Ramos (cell line): Measurements from ENCODE around the gene OTOF.

Source experiments
- in situ Hi-C: fragments of 300-500 bp; cut with MboI; formaldehyde crosslinking; loops from one replicate; pipeline ENCODE4 v1.14.3; 2022; ENCODE audit warnings: low sequenced_read_pairs; ENCODE audit not compliant: unreplicated experiment

OTOF gene

DNA sequence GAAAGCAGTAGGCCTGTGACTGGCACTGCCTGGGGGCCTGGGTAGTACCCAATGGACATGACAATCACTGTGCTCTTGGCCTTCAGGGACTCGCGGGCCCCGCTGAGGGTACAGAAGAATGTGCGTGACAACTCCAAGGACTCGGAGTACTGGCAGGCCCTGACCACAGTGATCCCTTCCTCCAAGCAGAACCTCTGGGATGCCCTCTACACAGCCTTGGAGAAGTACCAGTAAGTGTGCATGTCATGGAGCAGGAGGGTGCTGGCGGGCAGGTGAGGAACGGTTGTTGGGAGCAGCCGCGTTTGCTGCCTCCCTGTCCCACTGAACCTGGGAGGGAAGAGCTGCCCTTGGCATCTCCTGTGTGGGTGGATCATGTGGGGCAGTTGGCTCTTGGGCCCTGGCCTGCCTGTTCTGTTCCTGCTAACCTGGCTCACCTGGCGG, 23.3 kb downstream of the OTOF start:
- in situ Hi-C loops = no loop called here

DNA sequence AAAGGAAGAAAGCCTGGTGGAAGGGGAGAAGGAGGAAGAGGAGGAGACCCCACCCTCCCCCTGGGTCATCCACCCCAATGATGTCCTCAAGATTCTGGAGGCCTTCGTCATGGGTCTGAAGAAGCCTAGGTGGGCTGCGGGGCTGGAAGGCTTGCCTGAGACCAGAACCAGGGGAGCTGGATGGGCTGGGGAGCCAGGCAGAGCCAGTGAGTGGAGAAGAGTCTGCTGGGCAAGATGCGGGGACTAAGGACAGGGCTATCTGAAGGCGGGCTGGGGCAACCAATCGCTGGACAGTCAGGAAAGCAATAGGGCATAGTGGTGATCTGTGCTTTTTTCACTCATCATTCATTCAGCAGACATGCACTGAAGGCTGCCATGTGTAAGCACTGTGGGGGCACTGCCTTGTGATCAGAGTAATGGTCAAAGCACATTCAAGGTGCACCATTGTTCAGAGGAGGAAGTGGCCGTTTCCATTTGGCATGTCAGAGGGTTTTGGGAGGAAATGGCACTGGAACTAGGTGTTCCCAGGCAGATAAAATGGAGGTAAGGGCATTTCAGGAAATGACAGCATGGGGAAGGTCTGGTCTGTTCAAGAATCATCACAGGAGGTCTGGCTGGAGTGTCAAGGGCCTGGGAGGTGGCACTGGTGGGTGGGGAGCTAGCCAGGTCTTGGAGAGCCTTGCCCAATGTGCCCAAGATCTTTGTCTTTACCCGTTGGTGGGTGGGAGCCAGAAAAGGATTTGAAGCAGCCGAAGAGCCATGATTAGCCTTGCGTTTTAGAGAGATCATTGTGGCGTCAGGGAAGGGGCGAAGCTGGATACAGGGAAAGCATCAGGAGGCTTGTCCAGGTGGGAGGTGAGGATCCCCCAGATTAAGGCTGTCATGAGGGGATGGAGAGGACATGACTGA, 24.2 kb downstream of the OTOF start:
- in situ Hi-C loops = no loop called here

DNA sequence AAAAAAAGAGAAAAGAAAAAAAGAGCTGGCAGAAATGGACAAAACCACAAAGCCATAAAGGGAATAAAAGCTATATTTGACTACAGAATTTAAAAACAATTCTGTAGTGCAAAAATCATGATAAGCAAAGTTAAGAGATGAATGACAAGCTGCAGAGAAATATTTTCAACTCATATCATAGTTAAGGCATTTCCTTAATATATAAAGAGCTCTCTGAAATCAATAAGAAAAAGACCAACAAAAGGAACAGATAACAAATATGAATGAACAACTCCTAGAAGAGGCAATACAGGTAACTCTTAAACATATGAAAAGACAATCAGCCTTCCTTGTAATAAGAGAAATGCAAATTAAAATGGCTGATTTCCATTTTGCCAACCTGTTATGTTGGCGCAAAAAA, 26.2 kb downstream of the OTOF start:
- in situ Hi-C loops = no loop called here

DNA sequence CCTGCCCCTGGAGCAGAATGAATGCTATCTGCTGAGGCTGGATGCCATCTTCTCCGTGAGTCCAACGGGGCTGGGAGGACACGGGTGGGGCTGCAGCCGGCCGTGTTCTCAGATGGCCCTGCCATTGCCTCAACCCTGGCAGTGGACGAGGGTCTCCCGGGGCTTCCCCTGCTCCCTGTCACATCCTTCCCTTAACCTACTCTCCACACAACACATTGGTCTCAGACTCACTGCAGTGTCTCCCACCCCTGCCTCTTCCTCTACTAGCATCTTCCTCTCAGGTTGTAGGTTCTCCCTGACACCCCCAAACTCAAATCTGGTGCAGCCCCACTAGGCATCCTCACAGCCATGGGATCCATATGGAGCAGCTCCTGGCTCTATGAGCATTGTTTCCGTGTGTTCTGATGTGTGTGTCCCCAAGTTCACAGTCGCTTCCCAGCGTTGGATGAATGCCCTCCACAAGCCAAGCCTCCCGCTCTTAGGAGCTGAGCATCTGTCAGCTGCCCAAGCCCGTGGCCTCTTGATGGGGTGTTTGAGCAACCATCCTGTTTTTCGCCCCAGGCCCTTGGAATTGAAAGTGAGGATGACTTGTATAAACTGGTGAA, 27.8 kb downstream of the OTOF start:
- in situ Hi-C loops = no loop called here

DNA sequence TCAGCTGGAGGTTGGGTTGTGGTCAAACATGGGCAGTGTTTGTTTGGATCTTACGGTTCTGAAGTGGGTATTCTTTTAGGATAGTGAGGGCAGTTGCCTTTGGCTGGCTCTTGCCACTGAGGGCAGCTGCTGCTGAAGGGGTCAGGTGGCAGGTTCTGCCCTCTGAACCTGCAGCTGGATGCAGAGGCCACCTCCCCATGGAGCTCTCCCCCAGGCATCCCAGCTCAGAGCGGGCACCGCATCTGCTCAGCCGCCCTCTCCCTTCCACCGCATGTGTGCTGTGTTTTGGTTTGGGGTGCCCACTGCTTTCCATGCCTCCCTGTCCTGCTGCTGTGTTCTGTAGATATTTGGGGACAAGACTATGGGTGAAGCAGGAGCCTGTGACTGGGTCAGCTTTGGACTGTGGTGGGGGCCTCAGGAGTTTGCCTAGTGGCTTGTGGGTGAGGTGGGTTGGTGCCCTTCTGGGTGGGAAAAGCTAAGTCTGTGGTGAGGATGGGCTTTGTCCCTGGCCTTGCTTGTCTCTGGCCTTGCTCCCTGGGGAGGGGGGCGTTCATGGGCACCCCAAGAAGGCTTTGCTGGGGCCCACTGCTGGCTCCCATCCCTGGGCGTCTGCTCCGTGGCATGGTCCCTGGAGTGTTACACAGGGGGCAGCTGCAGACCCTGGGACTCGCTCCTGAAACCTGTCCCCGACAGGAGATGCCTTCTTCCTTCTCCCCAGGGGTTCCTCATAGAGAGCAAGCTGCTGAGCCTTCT, 28.5 kb downstream of the OTOF start:
- in situ Hi-C loops = no loop called here

DNA sequence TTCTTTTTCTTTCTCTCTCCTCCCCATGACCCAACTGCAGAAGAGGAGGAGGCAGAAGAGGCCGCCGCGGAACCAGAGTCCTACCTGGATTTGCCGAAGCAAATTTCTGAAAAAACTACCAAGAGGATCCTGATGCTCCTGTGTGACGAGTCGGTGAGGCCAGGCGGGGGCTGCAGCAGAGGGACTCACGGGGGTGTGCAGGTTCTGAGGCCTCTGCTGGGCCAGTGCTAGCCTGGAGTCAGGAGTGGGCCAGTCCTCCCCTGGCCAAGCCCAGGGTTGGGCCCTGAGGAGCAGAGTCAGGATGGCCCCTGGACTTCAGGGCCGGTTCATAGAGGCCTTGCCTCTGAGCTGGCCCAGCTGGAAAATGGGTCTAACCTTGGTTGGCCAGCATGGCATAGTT, 29.3 kb downstream of the OTOF start:
- in situ Hi-C loops = no loop called here

DNA sequence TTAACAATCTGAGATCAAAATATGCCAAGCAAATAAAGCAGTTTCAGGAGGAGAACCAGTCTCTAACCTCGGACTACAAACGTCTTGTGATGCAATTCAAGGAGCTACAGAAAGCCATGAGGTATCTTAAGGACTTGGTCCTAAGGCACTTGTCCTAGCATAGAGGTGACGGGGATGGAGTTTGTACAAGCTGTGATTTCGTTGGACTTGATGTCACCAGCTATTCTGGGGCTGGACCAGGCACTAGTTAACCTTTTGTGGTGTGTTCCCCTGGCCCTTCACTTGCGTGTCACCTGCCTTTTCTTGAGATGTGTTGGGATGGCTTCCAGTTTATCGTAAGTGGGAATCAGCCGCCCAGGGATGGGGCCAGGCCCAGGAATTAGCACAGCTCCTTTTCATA, 33.7 kb downstream of the OTOF start:
- in situ Hi-C loops = no loop called here

DNA sequence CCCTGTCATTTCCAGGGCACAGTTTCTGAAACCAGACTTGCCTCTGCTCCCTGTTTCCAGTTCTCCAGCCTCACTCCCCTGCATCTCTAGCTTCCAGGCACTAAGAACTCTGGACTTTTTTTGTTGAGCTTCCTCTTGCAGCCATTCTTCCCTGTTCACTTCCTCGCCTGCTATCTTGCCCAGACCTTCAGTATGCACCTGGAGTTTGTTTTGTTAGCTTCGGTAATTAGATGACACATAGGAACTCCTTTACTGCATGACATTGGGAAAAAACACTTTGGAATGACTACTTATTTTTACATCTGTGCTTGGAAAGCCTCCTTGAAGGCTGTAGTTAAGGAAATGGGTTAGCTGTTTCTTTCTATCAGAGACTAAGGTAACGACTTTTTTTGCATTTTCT, 35.2 kb downstream of the OTOF start:
- in situ Hi-C loops = no loop called here

DNA sequence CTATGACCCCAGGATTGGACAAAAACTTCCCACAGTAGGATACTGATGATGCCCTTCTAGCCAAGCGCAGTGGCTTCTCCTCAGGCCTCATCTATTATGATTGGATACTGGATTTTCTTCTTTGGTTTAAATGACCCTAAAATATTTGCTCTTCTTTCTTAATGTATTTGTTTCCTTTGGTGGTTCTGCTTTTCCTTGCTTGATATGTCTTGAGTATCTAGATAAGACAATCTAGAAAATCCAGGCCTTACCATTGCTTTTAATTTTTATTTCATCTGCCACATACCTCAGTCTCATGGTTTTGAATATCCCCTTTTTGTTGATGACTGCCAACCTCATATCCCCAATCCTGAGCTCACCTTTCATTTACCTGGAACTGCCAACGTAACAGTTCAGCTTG, 35.6 kb downstream of the OTOF start:
- in situ Hi-C loops = no loop called here

DNA sequence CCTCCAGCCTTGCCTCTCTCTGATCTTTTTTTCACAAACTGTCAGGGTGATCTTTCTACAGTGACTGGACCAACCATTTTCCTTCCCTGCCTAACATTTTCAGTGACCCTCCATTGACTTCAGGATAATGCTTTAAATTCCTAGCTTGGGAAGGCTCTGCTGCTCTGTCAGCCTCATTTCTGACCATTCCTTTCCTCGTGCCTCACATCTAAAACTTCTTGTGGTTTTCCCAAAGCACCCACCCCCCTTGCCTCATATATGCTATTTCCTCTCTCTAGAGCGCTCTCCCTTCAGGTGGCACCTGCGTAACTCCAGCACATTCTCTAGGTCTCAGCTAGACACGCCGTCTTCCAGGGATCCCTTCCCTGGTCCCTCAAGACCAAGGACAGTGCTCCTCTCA, 39.0 kb downstream of the OTOF start:
- in situ Hi-C loops = no loop called here

DNA sequence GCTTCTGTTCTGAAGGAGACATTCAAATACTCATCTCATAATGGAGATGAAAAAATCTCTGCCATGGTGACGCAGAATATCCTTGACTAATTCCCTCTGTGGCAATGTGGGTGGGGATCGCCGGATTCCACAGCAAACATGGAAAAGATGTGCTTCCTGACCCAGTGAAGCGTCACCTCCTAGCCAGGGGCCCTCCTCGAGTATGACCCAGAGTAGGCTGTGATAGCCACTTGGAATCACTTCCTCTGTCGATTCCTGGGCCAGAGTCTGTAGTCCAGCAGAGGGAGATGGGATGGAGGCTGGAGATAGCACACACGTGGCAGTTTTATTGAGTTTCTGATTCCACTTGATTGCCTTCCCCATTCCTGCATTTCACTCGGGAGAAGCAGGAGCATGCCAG, 39.4 kb downstream of the OTOF start:
- in situ Hi-C loops = no loop called here

DNA sequence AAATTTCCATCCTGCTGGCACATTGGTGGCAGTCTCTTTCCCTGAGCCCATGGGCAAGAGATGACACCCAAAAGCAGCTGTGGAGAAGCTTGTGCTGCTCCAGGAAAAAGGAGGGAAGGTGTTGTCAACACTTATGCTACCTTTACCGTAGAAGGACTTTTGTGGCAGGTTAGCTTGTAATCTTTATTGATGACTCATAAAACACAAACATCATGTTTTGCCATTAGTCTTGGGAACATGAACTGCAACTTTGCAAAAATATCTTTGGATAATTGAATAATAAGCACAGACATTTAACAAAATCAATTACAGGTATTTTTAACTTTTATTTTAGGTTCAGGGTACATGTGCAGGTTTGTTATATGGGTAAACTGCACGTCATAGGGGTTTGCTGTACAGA, 42.8 kb downstream of the OTOF start:
- in situ Hi-C loops = no loop called here

DNA sequence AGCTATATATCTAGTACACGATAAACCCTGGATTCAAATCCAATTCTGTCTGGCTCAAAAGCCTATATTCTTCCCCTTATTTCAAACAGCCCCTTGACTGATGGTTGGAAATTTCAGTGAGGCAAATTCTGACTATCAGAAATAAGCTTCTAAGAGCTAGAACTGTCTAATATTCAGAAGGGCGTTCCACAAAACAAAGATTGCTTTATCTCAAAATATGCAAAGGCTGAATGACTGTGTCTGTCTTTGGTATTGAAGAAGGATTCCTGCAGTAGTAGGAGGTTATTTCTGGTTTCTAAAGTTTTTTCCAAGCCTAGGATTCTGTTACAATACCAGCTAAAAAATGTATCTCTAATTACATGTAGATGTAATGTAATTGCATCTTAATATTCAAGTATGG, 45.1 kb downstream of the OTOF start:
- in situ Hi-C loops = no loop called here

DNA sequence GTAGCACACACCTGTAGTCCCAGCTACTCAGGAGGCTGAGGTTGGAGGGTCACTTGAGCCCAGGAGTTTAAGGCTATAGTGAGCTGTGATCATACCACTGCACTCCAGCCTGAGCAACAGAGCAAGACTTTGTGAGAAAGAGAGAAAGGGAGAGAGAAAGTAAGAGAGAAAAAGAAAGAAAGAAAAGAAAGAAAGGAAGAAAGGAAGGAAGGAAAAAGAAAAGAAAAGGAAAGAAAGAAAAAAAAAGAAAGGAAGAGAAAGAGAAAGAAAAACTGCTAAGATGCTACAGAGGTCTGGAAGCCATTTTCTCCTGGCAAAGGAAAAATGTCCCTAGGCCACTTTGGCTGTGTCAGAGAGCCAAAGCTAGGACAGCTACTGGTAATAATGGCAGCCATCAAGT, 45.6 kb downstream of the OTOF start:
- in situ Hi-C loops = no loop called here

DNA sequence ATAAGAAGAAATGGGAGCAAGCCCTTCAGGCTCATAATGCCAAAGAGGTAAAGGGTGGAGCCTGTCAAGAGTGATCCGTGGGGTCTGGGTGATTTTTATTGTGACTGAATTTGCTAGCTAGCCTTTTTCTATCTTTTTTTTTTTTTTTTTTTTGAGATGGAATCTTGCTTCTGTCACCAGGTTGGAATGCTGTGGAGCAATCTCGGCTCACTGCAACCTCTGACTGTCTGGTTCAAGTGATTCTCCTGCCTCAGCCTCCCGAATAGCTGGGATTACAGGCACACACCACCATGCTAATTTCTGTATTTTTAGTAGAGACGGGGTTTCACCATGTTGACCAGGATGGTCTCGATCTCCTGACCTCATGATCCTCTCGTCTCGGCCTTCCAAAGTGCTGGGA, 47.1 kb downstream of the OTOF start:
- in situ Hi-C loops = no loop called here

DNA sequence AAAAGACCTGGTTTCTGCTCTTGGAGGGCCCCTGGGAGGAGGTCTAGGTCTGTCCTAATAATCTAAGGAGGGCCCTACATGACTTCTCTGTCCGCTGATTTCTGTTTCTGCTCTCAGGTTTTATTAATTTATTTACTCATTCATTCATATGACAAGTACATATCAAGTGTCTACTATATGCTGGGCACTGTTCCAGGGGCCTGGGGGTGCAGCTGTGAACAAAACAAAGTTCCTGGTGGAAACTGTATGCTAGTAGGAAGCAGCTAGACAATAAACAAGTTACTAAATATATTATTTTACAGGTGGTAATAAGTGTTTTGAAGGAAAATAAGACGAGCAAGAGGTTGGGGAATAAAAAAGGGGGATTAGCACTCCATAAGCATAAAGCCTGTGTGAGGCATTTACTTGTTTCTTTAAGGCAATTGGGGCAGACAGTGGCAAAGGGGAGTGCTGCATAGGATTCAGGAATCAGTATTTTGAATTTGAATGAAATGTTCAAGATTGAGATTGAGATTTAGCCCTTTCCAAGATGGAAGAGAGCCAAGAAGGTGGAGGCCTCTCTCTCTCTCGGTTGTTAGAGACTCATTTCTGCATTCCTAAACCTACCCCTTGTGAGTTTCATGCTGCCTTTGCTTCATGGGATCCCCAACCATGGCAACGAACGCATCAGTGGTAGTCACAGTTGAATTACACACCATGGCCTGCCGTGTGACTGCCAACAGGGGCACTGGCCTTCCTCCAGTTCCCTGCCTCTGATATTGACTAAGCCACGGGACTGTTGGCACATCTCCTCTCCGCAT, 47.9 kb downstream of the OTOF start:
- in situ Hi-C loops = no loop called here

DNA sequence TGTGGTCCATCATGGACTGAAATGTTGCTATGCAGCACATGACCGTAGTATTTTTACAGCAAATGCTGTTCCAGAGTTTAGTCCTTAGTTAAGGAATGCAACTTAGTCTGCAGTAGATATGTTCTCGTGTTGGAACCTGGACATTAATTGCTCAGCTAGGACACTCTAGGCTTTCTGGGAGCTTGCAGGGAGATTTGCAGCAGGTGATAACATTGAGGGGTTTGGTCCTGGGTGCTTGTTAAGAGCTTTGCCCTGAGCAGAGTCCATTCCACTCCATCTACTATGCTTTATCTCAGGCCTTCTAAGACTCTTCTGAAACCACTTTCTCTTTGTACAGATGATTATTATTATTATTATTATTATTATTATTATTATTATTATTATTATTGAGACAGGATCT, 49.1 kb downstream of the OTOF start:
- in situ Hi-C loops = no loop called here

DNA sequence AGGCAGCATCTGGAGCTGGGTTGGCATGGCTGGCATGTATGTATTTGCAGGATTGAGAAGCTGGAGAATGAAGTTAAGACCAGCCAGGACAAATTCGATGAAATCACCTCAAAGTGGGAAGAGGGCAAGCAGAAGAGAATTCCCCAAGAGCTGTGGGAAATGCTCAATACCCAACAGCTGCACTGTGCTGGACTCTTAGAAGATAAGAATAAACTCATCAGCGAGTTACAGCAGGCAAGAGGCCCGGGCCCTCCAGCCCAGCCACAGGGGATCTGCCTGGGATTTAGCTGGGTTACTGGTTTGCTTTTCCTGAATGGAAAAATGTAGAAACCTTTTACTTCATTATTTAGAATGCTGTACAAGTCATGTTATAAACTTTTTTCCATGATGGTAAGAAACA, 53.7 kb downstream of the OTOF start:
- in situ Hi-C loops = no loop called here

DNA sequence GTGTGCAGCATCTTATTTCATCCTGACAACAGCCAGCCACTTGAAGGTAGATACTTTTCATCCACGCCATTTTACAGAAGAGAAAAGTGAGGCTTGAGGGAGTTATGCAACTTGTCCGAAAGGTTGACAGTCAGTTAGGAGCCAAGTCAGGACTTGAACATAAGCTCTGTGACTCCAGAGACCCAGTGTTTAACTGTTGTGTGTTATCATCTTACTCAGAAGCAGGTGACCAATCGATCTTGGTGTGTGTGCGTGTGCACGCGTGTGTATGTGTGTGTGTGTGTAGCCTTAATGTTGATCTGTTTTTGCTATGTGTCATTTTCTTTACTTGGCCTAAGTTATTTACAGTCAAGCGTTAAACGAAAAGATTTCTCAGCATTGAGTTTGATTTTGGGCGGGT, 54.2 kb downstream of the OTOF start:
- in situ Hi-C loops = no loop called here

DNA sequence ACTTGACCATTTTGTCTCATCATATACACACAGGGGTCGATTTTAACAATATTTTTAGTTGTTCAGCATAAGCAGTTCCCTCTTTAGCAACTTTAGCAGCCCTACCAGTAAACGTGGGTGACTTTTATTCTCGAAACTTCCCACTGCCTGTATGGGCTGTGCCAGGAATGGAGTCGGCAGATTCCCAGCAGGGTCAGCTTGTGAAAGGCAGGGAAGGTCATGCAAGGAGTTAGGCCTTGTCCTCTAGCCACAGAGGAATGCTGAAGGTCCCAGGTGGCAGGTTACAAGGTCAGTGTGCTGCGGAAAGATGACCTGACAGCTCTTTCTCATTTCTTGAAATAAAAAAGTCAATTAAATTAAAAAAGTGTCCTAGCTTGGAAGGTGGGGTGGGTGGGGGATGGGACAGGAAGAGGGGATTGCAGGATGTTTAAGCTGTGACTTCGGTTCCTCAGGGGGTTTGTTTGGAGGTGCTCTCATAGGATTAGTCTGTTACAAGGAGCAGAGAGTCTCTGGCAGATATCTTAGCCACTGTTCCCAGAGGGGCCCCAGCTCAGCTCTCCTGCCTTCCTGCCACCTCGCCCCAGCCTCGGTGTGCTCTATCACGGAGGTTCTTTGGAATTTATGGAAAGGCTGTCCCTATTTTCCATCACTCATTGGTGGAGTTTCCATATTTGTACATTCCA, 54.8 kb downstream of the OTOF start:
- in situ Hi-C loops = no loop called here
